Panc1 (cell line): ENCODE results near the gene CEP170B.

Source experiments
- CTCF ChIP-seq: fragments of 450-650 bp; IDR thresholded peaks from 2 replicates; pipeline ENCODE4 v1.5.1; 2017; ENCODE audit warnings: mild to moderate bottlenecking
- POLR2AphosphoS5 ChIP-seq: IDR thresholded peaks from 2 replicates; pipeline ENCODE4 v1.6.1; 2012; ENCODE audit warnings: mild to moderate bottlenecking, low read depth, low read length, moderate library complexity

- TF ChIP-seq CTCF, result no peak
- TF ChIP-seq POLR2AphosphoS5, result peak; percentile 56
Measured at GRCh38 chr14:104935955-104936354, 70.9 kb downstream of the CEP170B start.
